MCF 10A (cell line): ENCODE data around the gene CTBP1. TPM values are rescaled to one million over a fixed set of nuclear protein-coding genes. Genes with fewer than 3 reads are reported as not detected.

ENCODE experiments used
- BruUV-seq: library from RNA; stranded (reverse); fragments of 400-500 nt; replicated peaks from 2 replicates; lab custom pipeline; 2021; lab: Mats Ljungman, UMichigan
- CTCF ChIA-PET: fragments of 300-600 bp; sonication (Branson Sonifier 250); formaldehyde crosslinking; extraction: SDS; loops from one replicate; lab custom pipeline; 2021; ENCODE audit warnings: antibody characterized with exemption, inconsistent platforms; lab: Yijun Ruan, JAX
- POLR2A ChIA-PET: fragments of 300-600, 350-650 bp; sonication (Branson Sonifier 250); formaldehyde crosslinking; extraction: SDS; loops from one replicate; lab custom pipeline; 2020; ENCODE audit warnings: antibody characterized with exemption, inconsistent platforms; lab: Yijun Ruan, JAX
- DNase-seq: peaks from one replicate; pipeline ENCODE4 v3.0.0-alpha.2; 2018; ENCODE audit not compliant: unreplicated experiment
- H3K27ac Mint-ChIP-seq: one replicate; pipeline ENCODE4 v1.8.0; 2022; ENCODE audit warnings: mild to moderate bottlenecking, low read depth, mixed read lengths; ENCODE audit not compliant: unreplicated experiment
- H3K27me3 Mint-ChIP-seq: one replicate; pipeline ENCODE4 v1.8.0; 2022; ENCODE audit warnings: mixed read lengths; ENCODE audit not compliant: insufficient read depth, unreplicated experiment
- H3K36me3 Mint-ChIP-seq: one replicate; pipeline ENCODE4 v1.8.0; 2022; ENCODE audit warnings: mild to moderate bottlenecking, moderate library complexity, mixed read lengths; ENCODE audit not compliant: insufficient read depth, unreplicated experiment
- H3K4me1 Mint-ChIP-seq: one replicate; pipeline ENCODE4 v1.8.0; 2022; ENCODE audit warnings: mixed read lengths; ENCODE audit not compliant: insufficient read depth, unreplicated experiment
- H3K4me3 Mint-ChIP-seq: one replicate; pipeline ENCODE4 v1.8.0; 2022; ENCODE audit warnings: mild to moderate bottlenecking, moderate library complexity, mixed read lengths; ENCODE audit not compliant: unreplicated experiment
- H3K9me3 Mint-ChIP-seq: one replicate; pipeline ENCODE4 v1.8.0; 2022; ENCODE audit warnings: mixed read lengths; ENCODE audit not compliant: unreplicated experiment
- CTCF ChIP-seq: fragments of 200-600 bp; IDR thresholded peaks from one replicate; pipeline ENCODE4 v1.8.0; 2022; ENCODE audit warnings: antibody characterized with exemption, mild to moderate bottlenecking; ENCODE audit not compliant: unreplicated experiment
- intact Hi-C: fragments of 100-400 bp; cut with micrococcal nuclease; formaldehyde crosslinking; loops from 2 replicates; pipeline ENCODE4 v1.14.1; 2022
- total RNA-seq: library from RNA; stranded (reverse); gene quantifications from 2 replicates; pipeline ENCODE4 v1.2.3, GENCODE V29; 2022

CTBP1 gene
- total RNA-seq, 1 experiment from 2014 or later: 152 TPM

GRCh38 chr4:1210971-1211370 is 38.0 kb downstream of the CTBP1 start:
- TF ChIP-seq CTCF: no peak
- H3K36me3 Mint-ChIP-seq: peaks cover 31% of the 10 kb centered on the region

GRCh38 chr4:1210241-1210841 is 38.6 kb downstream of the CTBP1 start:
- H3K4me1 Mint-ChIP-seq: no peaks in the 10 kb centered on the region
- H3K27me3 Mint-ChIP-seq: no peaks in the 10 kb centered on the region
- no TSS peak for BruUV-seq
- DNase-seq: no peak
- H3K27ac Mint-ChIP-seq: no peak overlapping the region
- no peak overlapping the region for H3K4me3 Mint-ChIP-seq
- ChIA-PET CTCF (interaction anchor here (0.6 kb wide), 1 partner anchor 37 kb away, joined by 3 read pairs; no protein-coding TSS in a partner anchor), POLR2A (interaction anchor here (0.6 to 0.7 kb wide), 2 partner anchors 136 to 145 kb away, joined by 3 read pairs; no protein-coding TSS in a partner anchor)
- intact Hi-C loops: no loop called here
- H3K36me3 Mint-ChIP-seq: peaks cover 31% of the 10 kb centered on the region
- TF ChIP-seq CTCF: no peak
- no peaks in the 10 kb centered on the region for H3K9me3 Mint-ChIP-seq

More at GRCh38 chr4:1210971-1211370, 38.0 kb downstream of the CTBP1 start:
- no TSS peak for BruUV-seq
- Mint-ChIP-seq H3K27me3 (no peaks in the 10 kb centered on the region), H3K27ac (no peak overlapping the region), H3K4me3 (no peak overlapping the region), H3K9me3 (no peaks in the 10 kb centered on the region), H3K4me1 (no peaks in the 10 kb centered on the region)
- DNase-seq: no peak
- intact Hi-C loops: no loop called here
- ChIA-PET POLR2A (interaction anchor here (0.6 kb wide), 2 partner anchors 33 to 136 kb away, joined by 3 read pairs; no protein-coding TSS in a partner anchor), CTCF (no interaction called here)

- Mint-ChIP-seq H3K4me3 (no peak overlapping the region), H3K36me3 (peaks cover 31% of the 10 kb centered on the region)
- intact Hi-C loops: no loop called here
Measured at GRCh38 chr4:1209821-1210220, 39.1 kb downstream of the CTBP1 start.

More at GRCh38 chr4:1209821-1210220, 39.1 kb downstream of the CTBP1 start:
- POLR2A ChIA-PET: interaction anchor here (0.7 kb wide), 1 partner anchor 146 kb away, joined by 3 read pairs; no protein-coding TSS in a partner anchor
- no peak overlapping the region for H3K27ac Mint-ChIP-seq
- no peaks in the 10 kb centered on the region for H3K9me3 Mint-ChIP-seq
- no TSS peak for BruUV-seq
- TF ChIP-seq CTCF: no peak
- CTCF ChIA-PET: interaction anchor here (0.6 kb wide), 1 partner anchor 37 kb away, joined by 3 read pairs; no protein-coding TSS in a partner anchor
- no peaks in the 10 kb centered on the region for H3K27me3 Mint-ChIP-seq
- no peaks in the 10 kb centered on the region for H3K4me1 Mint-ChIP-seq
- no peak for DNase-seq
